Breast epithelium (tissue), 3 donors: Measurements from ENCODE around the gene CYB561A3.

ENCODE experiments used
- CTCF ChIP-seq, 3 donors: fragments of 450-650 bp; IDR thresholded peaks; one replicate each; pipeline ENCODE4 v1.5.1; 2016 to 2017; ENCODE audit warnings: antibody characterized with exemption in 3 of 3, mild to moderate bottlenecking in 3 of 3, moderate library complexity in 3 of 3
- POLR2A ChIP-seq: fragments of 450-650 bp; IDR thresholded peaks from one replicate; pipeline ENCODE4 v1.6.1; 2016; ENCODE audit warnings: antibody characterized with exemption, mild to moderate bottlenecking, moderate library complexity
- POLR2AphosphoS5 ChIP-seq, 3 donors: sonication (generic); formaldehyde crosslinking; IDR thresholded peaks; one replicate each; pipeline ENCODE4 v1.6.1; 2017; ENCODE audit warnings: antibody characterized with exemption in 3 of 3

- TF ChIP-seq CTCF (IDR thresholded peaks at IDR 0.05) (no peak), POLR2AphosphoS5 (IDR thresholded peaks at IDR 0.05) (no peak), POLR2A (no peak)
Measured at GRCh38 chr11:61310749-61311148, 50.9 kb downstream of the CYB561A3 start.
